NCI-H1048 (cell line): Measurements from ENCODE around the gene HEXD.
"Not testable (repeated sequence)": the region's sequence is repeated elsewhere in the genome, so short reads cannot be mapped to it uniquely, and the experiment has no call there.

Source experiments
- DNase-seq: peaks from one replicate; lab custom pipeline; 2025; lab: John Stamatoyannopoulos, UW

The HEXD gene

DNA sequence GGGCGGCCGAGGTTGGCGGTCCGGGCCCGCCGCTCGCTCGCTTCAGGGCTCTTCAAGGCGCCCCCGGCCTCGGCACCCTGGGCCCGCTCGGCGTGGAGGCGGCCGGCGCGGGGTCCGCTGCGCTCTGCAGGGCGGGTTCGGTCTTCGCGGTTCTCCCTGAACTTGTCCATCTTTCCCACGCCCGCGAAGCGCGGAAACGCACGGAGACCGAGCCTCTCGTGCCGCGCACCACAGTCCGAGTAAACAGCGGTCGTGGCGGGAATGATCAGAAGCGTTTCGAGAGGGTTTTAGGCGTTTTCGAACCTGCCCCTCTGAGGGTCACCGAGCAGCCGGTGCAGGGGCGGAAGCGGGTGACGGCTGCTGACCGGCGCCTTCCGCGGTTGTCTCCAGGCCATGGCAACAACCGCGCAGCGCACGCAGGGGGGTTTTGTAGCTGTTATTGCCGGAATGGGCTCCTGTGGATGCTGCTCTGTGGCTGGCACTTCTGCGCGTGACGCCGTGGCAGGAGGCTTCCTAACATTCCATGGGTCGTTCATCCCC, 40.8 kb downstream of the HEXD start:
- DNase-seq: no peak

DNA sequence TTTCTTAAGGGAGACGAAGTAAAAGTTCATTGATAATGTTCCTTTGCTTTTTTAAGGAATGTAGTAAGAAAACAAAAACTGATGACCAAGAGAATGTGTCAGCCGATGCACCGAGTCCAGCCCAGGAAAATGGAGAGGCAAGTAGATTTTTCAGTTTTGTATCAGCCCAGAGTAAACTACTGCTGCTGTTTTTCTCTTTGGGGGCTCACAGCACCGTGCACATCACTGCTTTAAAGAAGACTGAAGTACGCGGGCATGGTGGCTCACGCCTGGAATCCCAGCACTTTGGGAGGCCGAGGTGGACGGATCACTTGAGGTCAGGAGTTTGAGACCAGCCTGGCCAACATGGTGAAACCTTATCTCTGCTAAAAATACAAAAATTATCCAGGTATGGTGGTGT, 41.8 kb downstream of the HEXD start:
- DNase-seq: not testable (repeated sequence)

DNA sequence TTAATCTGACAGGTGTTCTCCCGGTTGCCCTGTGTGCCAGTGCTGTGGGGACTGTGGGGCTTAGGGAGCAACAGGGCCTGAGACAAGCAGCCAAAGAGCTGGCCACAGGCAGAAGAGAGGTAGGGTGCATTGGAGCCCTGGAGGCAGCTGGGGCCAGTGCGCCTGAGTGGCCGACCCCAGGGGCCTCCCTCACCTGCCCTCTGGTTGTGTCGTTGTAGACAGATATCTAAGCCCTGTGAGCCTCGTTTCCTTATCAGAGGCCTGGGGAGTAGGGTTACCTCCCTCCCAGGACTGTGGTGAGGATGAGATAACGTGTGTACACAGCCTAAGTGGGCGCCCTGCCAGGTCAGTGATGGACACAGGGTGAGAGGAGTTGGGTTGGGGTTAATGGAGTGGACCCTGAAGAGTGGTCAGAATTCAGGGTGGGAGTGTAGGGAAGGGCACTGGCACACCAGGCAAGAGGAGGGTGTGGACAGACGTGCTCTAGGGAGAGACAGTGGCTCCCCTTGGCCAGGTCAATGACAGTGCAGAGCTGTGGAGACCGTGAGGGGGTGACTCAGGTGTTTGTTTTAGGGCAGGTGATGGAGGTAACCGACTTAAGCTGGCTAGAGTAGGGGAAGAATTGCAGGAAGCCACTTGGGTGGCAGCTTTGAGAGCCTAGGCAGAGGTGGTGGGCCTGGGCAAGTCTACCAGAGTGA, 43.8 kb downstream of the HEXD start:
- DNase-seq: no peak

- DNase-seq: no peak
These were observed 45.2 kb downstream of the HEXD start for GRCh38 chr17:82463391-82463790.

DNA sequence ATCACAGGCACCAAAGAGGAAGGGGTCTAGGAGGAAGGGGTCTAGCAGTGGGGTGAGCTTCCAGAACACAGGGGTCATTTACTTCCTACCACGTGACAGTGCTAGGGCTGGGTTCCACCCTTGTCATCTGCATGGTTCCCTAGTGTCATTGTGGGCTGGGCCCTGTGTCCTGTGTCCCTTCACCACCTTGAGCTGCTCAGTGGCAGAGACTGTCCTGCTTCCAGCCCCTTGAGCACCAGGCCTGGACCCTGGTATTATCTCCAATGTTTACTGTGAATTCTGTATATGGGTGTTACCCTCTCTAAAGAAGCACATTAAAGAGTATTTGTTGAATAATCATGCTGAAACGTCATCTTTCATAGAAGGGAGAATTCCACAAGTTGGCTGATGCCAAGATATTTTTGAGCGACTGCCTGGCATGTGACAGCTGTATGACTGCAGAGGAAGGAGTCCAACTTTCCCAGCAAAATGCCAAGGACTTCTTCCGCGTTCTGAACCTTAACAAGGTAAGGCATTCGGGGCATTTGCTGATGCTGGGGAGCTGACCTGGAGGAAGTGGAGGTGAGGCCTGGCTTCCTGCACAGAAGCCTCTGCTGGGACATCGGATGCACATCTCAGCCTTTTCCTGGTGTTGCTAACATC, 45.9 kb downstream of the HEXD start:
- DNase-seq: no peak

- no peak for DNase-seq
These were observed 46.4 kb downstream of the HEXD start for GRCh38 chr17:82464567-82464929.

GRCh38 chr17:82465023-82465603, 47.0 kb downstream of the HEXD start:
- DNase-seq: no peak

DNA sequence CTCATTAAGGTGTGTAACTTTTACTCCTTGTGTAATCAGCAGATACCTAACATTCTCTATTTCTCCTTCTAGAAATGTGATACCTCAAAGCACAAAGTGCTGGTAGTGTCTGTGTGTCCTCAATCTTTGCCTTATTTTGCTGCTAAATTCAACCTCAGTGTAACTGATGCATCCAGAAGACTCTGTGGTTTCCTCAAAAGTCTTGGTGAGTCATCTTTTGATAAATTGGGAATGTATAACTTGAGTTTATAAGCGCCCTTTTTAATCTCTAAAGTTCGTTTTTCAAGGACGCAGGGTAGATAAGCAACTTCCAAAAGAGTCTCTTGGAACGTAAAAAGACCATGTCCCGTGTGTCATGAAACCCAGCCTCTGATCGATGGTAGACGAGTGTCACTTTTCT, 50.5 kb downstream of the HEXD start:
- DNase-seq: no peak

DNA sequence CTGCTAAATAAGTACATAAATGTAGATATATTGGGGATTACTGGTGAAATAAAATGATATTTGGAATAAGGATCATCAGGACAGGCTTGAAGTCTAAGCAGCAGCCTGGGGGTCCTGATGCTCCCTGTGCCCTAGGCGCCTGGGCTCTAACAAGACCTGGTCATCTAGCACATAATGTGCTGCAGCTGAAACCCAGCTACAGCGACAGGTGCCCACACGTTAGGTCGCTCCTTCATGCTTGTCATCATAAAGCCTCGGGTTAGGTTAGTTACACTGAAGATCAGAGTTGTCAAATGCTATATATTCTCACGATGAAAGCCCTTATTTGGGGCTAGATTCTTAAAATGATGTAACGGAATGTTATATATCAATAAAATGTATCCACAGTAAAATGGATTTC, 51.9 kb downstream of the HEXD start:
- DNase-seq: no peak

DNA sequence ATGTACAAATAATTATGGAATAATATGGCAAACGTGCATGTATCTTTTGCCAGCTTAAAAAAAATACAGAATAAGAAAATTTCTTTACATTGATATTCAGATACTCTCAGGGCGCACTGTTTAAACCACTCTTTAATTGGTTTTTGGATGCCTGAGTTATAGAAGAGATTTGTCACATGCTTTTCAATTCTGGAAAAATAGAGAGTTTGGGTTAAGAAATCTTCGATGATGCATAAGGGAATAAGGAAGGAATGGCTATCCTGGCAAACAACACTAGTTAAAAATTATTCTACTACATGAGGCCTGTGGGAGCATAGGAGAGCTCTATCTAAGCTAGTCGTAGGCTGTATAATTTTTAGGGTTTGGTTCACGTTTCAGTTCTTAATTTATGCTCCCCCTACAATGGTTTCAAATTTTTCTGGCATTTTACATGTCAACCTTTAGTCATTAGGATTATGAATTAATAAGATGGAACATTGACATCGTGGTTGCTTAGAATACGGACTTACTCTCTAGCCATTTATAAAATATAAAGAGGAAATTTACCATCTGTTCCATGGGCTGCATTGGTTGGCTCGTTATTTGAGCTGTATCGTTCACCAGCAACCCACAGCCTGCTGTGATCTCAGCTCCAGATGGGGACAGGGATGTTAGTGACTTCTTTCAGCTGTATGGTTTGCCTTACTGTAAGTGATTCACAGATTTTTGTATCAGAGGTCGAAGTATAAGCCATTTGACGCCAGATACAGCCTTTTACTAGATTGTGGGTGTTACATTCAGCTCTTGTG, 56.3 kb downstream of the HEXD start:
- DNase-seq: no peak

GRCh38 chr17:82475458-82475857, 57.3 kb downstream of the HEXD start:
- DNase-seq: no peak

GRCh38 chr17:82477934-82478333, 59.8 kb downstream of the HEXD start:
- DNase-seq: no peak

GRCh38 chr17:82479602-82480001, 61.5 kb downstream of the HEXD start:
- no peak for DNase-seq

DNA sequence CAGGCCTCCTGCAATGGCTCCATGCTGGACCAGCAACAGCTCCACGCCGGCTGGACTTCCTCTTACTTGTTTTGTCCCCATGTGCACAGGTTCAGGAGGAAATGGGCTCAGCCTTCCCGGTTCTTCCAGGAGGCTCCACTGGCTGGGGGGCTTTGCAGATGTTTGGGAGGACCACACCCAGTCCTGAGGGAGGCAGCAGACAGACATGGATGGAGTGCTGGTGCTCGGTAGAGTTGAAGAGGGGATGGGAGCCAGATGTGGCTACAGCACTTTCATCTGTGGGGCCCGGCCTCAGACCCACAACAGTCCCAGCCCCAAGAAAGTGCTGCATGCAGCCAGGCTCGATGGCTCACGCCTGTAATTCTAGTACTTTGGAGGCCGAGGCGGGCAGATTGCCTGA, 62.2 kb downstream of the HEXD start:
- DNase-seq: no peak

- no peak for DNase-seq
These were observed 65.1 kb downstream of the HEXD start for GRCh38 chr17:82483204-82483660.

GRCh38 chr17:82483836-82484235, 65.7 kb downstream of the HEXD start:
- no peak for DNase-seq

GRCh38 chr17:82486231-82487094, 68.3 kb downstream of the HEXD start:
- no peak for DNase-seq

GRCh38 chr17:82487910-82488309, 69.8 kb downstream of the HEXD start:
- no peak for DNase-seq

DNA sequence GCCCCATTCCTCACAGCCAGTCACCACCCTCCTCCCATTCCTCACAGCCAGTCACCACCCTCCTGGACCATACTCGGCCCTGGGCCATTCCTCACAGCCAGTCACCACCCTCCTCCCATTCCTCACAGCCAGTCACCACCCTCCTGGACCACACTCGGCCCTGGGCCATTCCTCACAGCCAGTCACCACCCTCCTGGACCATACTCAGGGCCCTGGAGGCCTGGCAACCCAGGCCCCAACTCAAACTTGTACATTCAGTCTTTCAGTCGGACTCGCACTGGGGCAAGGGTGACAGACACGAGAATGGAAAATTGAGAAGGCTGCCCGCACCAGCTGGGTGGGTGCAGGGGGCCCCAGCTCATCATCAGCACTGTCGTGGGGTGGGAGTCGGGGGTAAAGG, 71.0 kb downstream of the HEXD start:
- DNase-seq: no peak

GRCh38 chr17:82489851-82490511, 71.8 kb downstream of the HEXD start:
- no peak for DNase-seq
